Spleen (tissue), 7 donors: ENCODE results near the gene PPP1R9A.

Source experiments
- CTCF ChIP-seq, 11 experiments: fragments of 200-600 bp in 7 of 11; fragments of 450-650 bp in 4 of 11; sonication (generic) in 4 of 11; IDR thresholded peaks in 8 of 11; conservative IDR thresholded peaks in 3 of 11; 1 replicate in 7 of 11; 2 replicates in 4 of 11; pipeline versions ENCODE4 v1.4.0 to v1.8.0; 2016 to 2021; ENCODE audit warnings: antibody characterized with exemption in 11 of 11, inconsistent platforms in 4 of 11, mild to moderate bottlenecking in 1 of 11
- POLR2A ChIP-seq, 3 donors: fragments of 450-650 bp; IDR thresholded peaks; one replicate each; pipeline ENCODE4 v1.5.1; 2017; ENCODE audit warnings: antibody characterized with exemption in 3 of 3, mild to moderate bottlenecking in 1 of 3
- POLR2AphosphoS5 ChIP-seq, 3 donors: sonication (generic); formaldehyde crosslinking; IDR thresholded peaks; one replicate each; pipeline ENCODE4 v1.5.1; 2017; ENCODE audit warnings: antibody characterized with exemption in 3 of 3
- donor health status: DM: no; HTN: no; CAD: no; lungs with moderate emphysema.
- donor health status: DM: no; HTN: no; CAD: no.
- donor health status: DM: no; HTN: no; CAD: no.

GRCh38 chr7:95106401-95106800 is 199.0 kb downstream of the PPP1R9A start:
- TF ChIP-seq CTCF (IDR thresholded peaks at IDR 0.05 in 8 of 11, conservative IDR thresholded peaks at IDR 0.05 in 3 of 11), result no peak
- no peak for TF ChIP-seq POLR2A (IDR thresholded peaks at IDR 0.05)
- no peak for TF ChIP-seq POLR2AphosphoS5 (IDR thresholded peaks at IDR 0.05)
